ENCODE measurements around the gene PKN2.
"Not testable (repeated sequence)": the region's sequence is repeated elsewhere in the genome, so short reads cannot be mapped to it uniquely, and the experiment has no call there.

Gene PKN2

DNA sequence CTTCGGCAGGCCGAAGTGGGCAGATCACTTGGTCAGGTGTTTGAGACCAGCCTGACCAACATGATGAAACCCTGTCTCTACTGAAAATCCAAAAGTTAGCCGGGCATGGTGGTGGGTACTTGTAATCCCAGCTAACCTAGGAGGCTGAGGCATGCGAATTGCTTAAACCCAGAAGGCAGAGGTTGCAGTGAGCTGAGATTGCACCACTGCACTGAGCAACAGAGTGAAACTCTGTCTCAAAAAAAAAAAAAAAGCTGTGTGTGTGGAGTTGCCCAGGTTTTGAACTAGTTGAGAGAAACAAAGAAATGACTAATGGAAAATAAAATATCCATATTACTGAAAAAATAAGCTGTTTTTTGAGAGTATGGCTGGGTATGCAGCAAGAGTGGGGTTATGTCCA is 107.1 kb downstream of the PKN2 start:
- DNase-seq (ENCODE audit: low spot score), result no peak

GRCh38 chr1:88799491-88799890 is 115.4 kb downstream of the PKN2 start:
- no peak for DNase-seq (ENCODE audit: low spot score)

GRCh38 chr1:88800382-88801051 is 116.4 kb downstream of the PKN2 start:
- DNase-seq (ENCODE audit: low spot score), result no peak

GRCh38 chr1:88801575-88802208 is 117.6 kb downstream of the PKN2 start:
- DNase-seq (ENCODE audit: low spot score), result no peak

GRCh38 chr1:88802404-88802803 is 118.3 kb downstream of the PKN2 start:
- no peak for DNase-seq (ENCODE audit: low spot score)

DNA sequence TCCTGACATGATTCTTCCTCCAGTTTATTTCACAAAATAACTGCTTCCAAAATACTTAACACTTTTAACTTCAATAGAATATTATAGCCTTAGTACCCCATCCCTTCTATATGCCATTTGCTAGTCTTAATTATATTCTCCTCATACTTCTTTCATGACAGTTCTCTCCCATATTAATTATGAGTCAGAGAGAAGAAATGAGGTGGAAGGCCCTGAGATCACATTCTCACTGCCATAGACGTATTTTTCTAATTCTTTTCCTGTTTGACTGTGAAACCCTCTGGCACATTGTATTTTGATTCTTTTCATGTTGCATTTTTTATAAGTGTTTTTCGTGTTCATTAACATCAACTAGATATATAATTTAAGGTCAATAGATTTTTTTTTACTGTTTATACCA is 118.9 kb downstream of the PKN2 start:
- DNase-seq (ENCODE audit: low spot score), result no peak

DNA sequence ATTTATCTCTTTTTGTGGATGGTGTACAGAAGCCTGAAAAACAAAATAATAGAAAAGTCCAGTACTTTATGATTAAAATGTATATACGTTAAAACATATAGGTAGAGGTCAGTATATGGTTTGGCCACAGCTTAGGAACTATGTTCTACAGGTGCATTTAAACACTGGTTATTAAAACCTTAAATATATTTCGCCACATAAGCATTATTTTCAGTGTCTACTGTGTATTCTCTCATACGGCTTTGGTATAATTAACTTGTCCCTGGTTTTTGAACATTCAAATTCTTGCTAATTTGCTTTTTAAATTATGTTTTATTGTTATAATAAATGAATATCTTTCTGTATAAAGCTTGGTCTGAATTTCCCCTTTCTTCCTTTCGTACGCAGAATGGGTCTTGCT is 119.4 kb downstream of the PKN2 start:
- DNase-seq (ENCODE audit: low spot score), result no peak

- DNase-seq (ENCODE audit: low spot score), result no peak
Measured at GRCh38 chr1:88812366-88812765, 128.3 kb downstream of the PKN2 start.

GRCh38 chr1:88813471-88813870 is 129.4 kb downstream of the PKN2 start:
- DNase-seq (ENCODE audit: low spot score), result no peak

- not testable (repeated sequence) for DNase-seq (ENCODE audit: low spot score)
Measured at GRCh38 chr1:88819642-88820041, 135.6 kb downstream of the PKN2 start.

- DNase-seq (ENCODE audit: low spot score), result no peak
Measured at GRCh38 chr1:88825721-88826120, 141.6 kb downstream of the PKN2 start.

DNA sequence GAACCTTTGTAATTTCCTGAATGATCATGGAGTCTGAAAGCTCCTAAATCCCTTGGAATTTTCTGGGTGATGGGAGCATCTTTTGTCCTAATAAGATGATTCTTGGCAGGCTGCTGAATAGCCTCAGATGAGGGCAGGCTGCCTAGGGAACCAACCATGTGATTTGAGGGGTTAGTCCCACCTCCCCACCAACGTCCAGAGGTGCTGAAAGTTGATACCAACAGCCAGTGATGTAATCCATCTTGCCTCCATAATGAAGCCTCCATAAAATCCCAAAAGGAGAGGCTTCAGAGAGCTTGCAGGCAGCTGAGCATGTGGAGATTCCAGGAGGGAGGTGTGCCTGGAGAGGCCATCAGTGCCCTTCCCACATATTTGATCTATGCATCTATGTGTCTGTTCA is 163.6 kb downstream of the PKN2 start:
- no peak for DNase-seq (ENCODE audit: low spot score)

- no peak for DNase-seq (ENCODE audit: low spot score)
Measured at GRCh38 chr1:88851303-88852063, 167.4 kb downstream of the PKN2 start.

GRCh38 chr1:88867743-88868521 is 183.9 kb downstream of the PKN2 start:
- DNase-seq (ENCODE audit: low spot score), result no peak

- DNase-seq (ENCODE audit: low spot score), result not testable (repeated sequence)
Measured at GRCh38 chr1:88869644-88870043, 185.6 kb downstream of the PKN2 start.

- no peak for DNase-seq (ENCODE audit: low spot score)
Measured at GRCh38 chr1:88873737-88874349, 189.8 kb downstream of the PKN2 start.

DNA sequence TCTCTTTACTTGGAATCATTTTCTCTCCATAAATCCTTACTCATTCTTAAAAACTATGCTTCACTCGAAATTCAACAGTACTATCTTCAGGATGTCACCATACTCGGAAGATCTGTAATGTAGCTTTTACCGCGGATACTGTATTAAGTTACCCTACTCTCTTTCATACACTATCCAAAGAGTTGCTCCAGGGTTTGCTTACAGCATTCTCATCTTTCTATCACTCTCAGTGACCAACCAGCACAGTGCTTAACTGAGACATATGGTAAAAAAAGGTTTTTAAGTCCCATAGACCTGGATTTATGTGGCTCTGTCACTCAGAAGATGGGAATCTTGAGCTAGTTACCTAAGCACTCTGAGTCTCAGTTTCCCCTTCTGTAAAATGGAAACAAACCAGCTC is 191.5 kb downstream of the PKN2 start:
- no peak for DNase-seq (ENCODE audit: low spot score)

GRCh38 chr1:88876573-88877365 is 192.7 kb downstream of the PKN2 start:
- no peak for DNase-seq (ENCODE audit: low spot score)

GRCh38 chr1:88877382-88877825 is 193.3 kb downstream of the PKN2 start:
- peak; percentile 28 for DNase-seq (ENCODE audit: low spot score)

GRCh38 chr1:88877911-88878310 is 193.8 kb downstream of the PKN2 start:
- DNase-seq (ENCODE audit: low spot score), result no peak

DNA sequence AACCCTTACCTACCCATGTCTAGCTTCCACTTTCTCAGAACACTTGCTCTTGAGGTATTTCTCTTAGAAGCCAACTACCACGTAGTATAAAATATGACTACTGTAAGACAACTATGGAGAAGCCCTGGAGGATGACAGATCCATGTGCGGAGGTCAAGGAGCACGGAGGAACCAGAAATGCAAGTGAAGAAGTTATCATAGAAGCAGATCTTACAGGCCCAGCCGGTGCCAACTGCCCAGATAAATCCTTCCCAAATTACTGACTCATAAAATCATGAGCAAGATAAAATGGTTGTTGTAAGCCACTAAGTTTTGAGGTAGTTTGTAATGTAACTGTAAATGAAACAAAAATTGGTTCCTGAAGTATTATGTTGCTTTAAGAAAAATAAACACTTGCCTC is 194.7 kb downstream of the PKN2 start:
- no peak for DNase-seq (ENCODE audit: low spot score)
